HepG2 (cell line): ENCODE data around the gene EXO1. TPM values are rescaled to one million over a fixed set of nuclear protein-coding genes. Genes with fewer than 3 reads are reported as not detected.

Source experiments
- ATAC-seq: fragments of 200-7000 bp; cut with Tn5 transposase; 3 replicates; pipeline ENCODE4 v1.9.1; 2020; ENCODE audit warnings: mild to moderate bottlenecking, moderate library complexity
- BruUV-seq: library from RNA; stranded (reverse); fragments of 400-500 nt; replicated peaks from 2 replicates; lab custom pipeline; 2021; lab: Mats Ljungman, UMichigan
- CTCF ChIA-PET: fragments of 300-600 bp; formaldehyde crosslinking; extraction: SDS; loops from one replicate; lab custom pipeline; 2021; ENCODE audit warnings: low total read pairs, inconsistent platforms, low intra/inter-chr PET ratio; lab: Yijun Ruan, JAX
- POLR2A ChIA-PET: fragments of 350-600 bp; sonication (Branson Sonifier 250); formaldehyde crosslinking; loops from one replicate; lab custom pipeline; 2020; ENCODE audit warnings: antibody characterized with exemption, inconsistent platforms; lab: Yijun Ruan, JAX
- DNase-seq: peaks from one replicate; pipeline ENCODE4 v3.0.0-alpha.2; 2015; ENCODE audit warnings: low spot score
- FAIRE-seq: peaks from 3 replicates; lab custom pipeline; 2011; peaks lifted over from hg19 to GRCh38; lab: Jason Lieb, UNC
- H2AFZ ChIP-seq: one replicate; pipeline ENCODE4 v1.6.1; 2011; ENCODE audit warnings: low read length, inconsistent platforms
- H3K27ac ChIP-seq: fragments of 300-600 bp; 3 replicates; pipeline ENCODE4 v1.8.0; 2011; ENCODE audit warnings: mixed run types, mild to moderate bottlenecking, mixed read lengths, low read length, inconsistent platforms; ENCODE audit not compliant: insufficient read depth; ENCODE audit errors: extremely low read length
- H3K27me3 ChIP-seq, 2 experiments: fragments of 200-600 bp in 1 of 2; 2 replicates in 1 of 2; 3 replicates in 1 of 2; pipeline versions ENCODE4 v1.6.0 to v1.8.0; 2011; ENCODE audit warnings: low read length in 2 of 2, mild to moderate bottlenecking in 2 of 2, moderate library complexity in 2 of 2, inconsistent platforms in 1 of 2; ENCODE audit not compliant: insufficient read depth in 2 of 2, control insufficient read depth in 1 of 2
- H3K36me3 ChIP-seq, 2 experiments: fragments of 200-600 bp in 1 of 2; replicated peaks in 1 of 2; 2 replicates in 1 of 2; 3 replicates in 1 of 2; pipeline versions ENCODE4 v1.5.1 to v1.8.0; 2011; ENCODE audit warnings: low read length in 2 of 2, inconsistent platforms in 1 of 2; ENCODE audit not compliant: insufficient read depth in 2 of 2, control insufficient read depth in 1 of 2
- H3K4me1 ChIP-seq: 2 replicates; pipeline ENCODE4 v1.5.1; 2012; ENCODE audit warnings: low read length, inconsistent platforms; ENCODE audit not compliant: insufficient read depth
- H3K4me2 ChIP-seq: 2 replicates; pipeline ENCODE4 v1.6.0; 2011; ENCODE audit warnings: low read depth, low read length, inconsistent platforms
- H3K4me3 ChIP-seq, 3 experiments: fragments of 200-600 bp in 1 of 3; sonication (generic), shearing (Covaris generic) in 1 of 3; replicated peaks in 1 of 3; 2 replicates each; pipeline ENCODE4 v1.5.1; 2011 to 2016; ENCODE audit warnings: low read length in 3 of 3, inconsistent platforms in 2 of 3, low read depth in 2 of 3, mild to moderate bottlenecking in 2 of 3, control low read depth in 1 of 3, mixed read lengths in 1 of 3; ENCODE audit not compliant: insufficient read depth in 1 of 3
- H3K79me2 ChIP-seq: one replicate; pipeline ENCODE4 v1.6.1; 2011; ENCODE audit warnings: low read length, inconsistent platforms; ENCODE audit not compliant: insufficient read depth
- H3K9ac ChIP-seq: 2 replicates; pipeline ENCODE4 v1.6.0; 2011; ENCODE audit warnings: mild to moderate bottlenecking, low read depth, low read length, inconsistent platforms; ENCODE audit not compliant: insufficient read depth
- H3K9me3 ChIP-seq: 2 replicates; pipeline ENCODE4 v1.5.1; 2012; ENCODE audit warnings: mild to moderate bottlenecking, low read length
- H4K20me1 ChIP-seq: 2 replicates; pipeline ENCODE4 v1.6.0; 2011; ENCODE audit warnings: inconsistent platforms, mild to moderate bottlenecking, low read length, moderate library complexity; ENCODE audit not compliant: insufficient read depth
- KLF13 ChIP-seq: sonication (generic); formaldehyde crosslinking; IDR thresholded peaks from 2 replicates; pipeline ENCODE4 v1.4.0; 2020; ENCODE audit warnings: mild to moderate bottlenecking, missing genetic modification reagents
- PHB2 ChIP-seq: fragments of 450-650 bp; IDR thresholded peaks from 2 replicates; pipeline ENCODE4 v1.6.1; 2018; ENCODE audit not compliant: partially characterized antibody
- SAFB2 ChIP-seq: sonication (generic); formaldehyde crosslinking; IDR thresholded peaks from 2 replicates; pipeline ENCODE4 v1.5.1; 2020; ENCODE audit warnings: missing genetic modification reagents, low read depth, mild to moderate bottlenecking, borderline replicate concordance
- TARDBP ChIP-seq: sonication (generic); formaldehyde crosslinking; IDR thresholded peaks from 2 replicates; pipeline ENCODE4 v1.8.0; 2022; ENCODE audit warnings: mild to moderate bottlenecking, missing genetic modification reagents
- ZNF275 ChIP-seq: sonication (generic); formaldehyde crosslinking; IDR thresholded peaks from 2 replicates; pipeline ENCODE4 v1.8.0; 2022; ENCODE audit warnings: missing genetic modification reagents, mild to moderate bottlenecking, inconsistent platforms, borderline replicate concordance
- ZNF512 ChIP-seq: sonication (generic); formaldehyde crosslinking; IDR thresholded peaks from 2 replicates; pipeline ENCODE4 v1.4.0; 2020; ENCODE audit warnings: mild to moderate bottlenecking, missing genetic modification reagents
- WGBS: methylation state at CpG from one replicate; pipeline ENCODE4 v1.1.6; 2017; ENCODE audit warnings: low lambda C conversion rate; 5-methylcytosine and 5-hydroxymethylcytosine counted together
- in situ Hi-C: cut with HindIII; loops from 2 replicates; pipeline ENCODE4 v1.10.0; 2017; ENCODE audit warnings: low pct_unique_long_range_greater_than_20kb; ENCODE audit not compliant: extremely low pct_ligation_motif_present
- intact Hi-C: fragments of 100-400 bp; cut with micrococcal nuclease; formaldehyde crosslinking; loops from one replicate; pipeline ENCODE4 v1.10.0; 2022; ENCODE audit not compliant: unreplicated experiment
- polyA plus RNA-seq, 8 experiments: library from polyadenylated mRNA; depleted of rRNA in 3 of 8; stranded (reverse) in 7 of 8; unstranded in 1 of 8; fragments of >200 nt; fragmentation: Illumina TruSeq in 4 of 8; extraction: Trizol in 4 of 8; gene quantifications; 2 replicates each; pipeline versions ENCODE4 v1.2.1 to v1.2.3, GENCODE V29; 2011 to 2016; ENCODE audit warnings: low read depth in 4 of 8, missing spikeins in 1 of 8, mixed read lengths in 1 of 8; ENCODE audit not compliant: insufficient read depth in 1 of 8
- total RNA-seq, 5 experiments: library from RNA; depleted of rRNA; stranded (reverse); fragments of >200 nt; fragmentation: Illumina TruSeq; extraction: Trizol; gene quantifications; 2 replicates each; pipeline ENCODE4 v1.2.3, GENCODE V29; 2016; ENCODE audit warnings: low read depth in 1 of 5

The EXO1 gene
- total and polyA plus RNA-seq, 2 of the 13 experiments (the other 11 are each of a cell fraction or from before 2014, with no cell fraction given) = 3.2 to 26.1 TPM

- whole genome bisulfite sequencing = 55% methylated on average over 8 of the region's 8 CpGs
- Histone ChIP-seq H3K9ac (no peak overlapping the region), H3K27ac (no peak overlapping the region)
- FAIRE-seq (no peak), DNase-seq (no peak)
- in situ Hi-C loops = no loop called here
- intact Hi-C loops = no loop called here
- no peak for TF ChIP-seq TARDBP
- TF ChIP-seq SAFB2 (CRISPR knock-in tag) = no peak
- TF ChIP-seq ZNF512 (CRISPR knock-in tag) = no peak
- TF ChIP-seq KLF13 (CRISPR knock-in tag) = no peak
- TF ChIP-seq PHB2 = no peak
- no peak for TF ChIP-seq ZNF275
- TF ChIP-seq, all 625 proteins: peak for 0
- Histone ChIP-seq H3K27me3 (no peaks in the 10 kb centered on the region), H3K4me2 (no peak overlapping the region), H3K79me2 (no peaks in the 10 kb centered on the region), H2AFZ (no peak overlapping the region), H3K4me3 (no peak overlapping the region), H3K36me3 (no peaks in the 10 kb centered on the region), H3K4me1 (no peaks in the 10 kb centered on the region), H3K9me3 (no peaks in the 10 kb centered on the region), H4K20me1 (no peaks in the 10 kb centered on the region)
- CTCF ChIA-PET = no interaction called here
- ATAC-seq = no peak
- BruUV-seq = no TSS peak
- POLR2A ChIA-PET = no interaction called here
Measured at GRCh38 chr1:241813768-241814320, 34.2 kb upstream of the EXO1 start.
